ENCODE measurements around the gene SOX14. TPM values are rescaled to one million over a fixed set of nuclear protein-coding genes. Genes with fewer than 3 reads are reported as not detected.

The SOX14 gene
- 10 to 100 TPM in 1 of 8 experiments, 1 to 10 TPM in 3, under 1 TPM in 3, not detected in 1; 0.36 to 14.4 (median 5.6) TPM for total RNA-seq

GRCh38 chr3:137764001-137764433, at the start of gene SOX14:
TSS of gene SOX14 (plus strand) at chr3:137764315. CDS start at chr3:137764785, 470 bp downstream.
- in situ Hi-C loops (cut with MboI; ENCODE audit: low pct_unique_long_range_greater_than_20kb in 2 of 9, low sequenced_read_pairs in 9 of 9, unreplicated experiment in 9 of 9): no loop called here
- Histone ChIP-seq H3K27ac (peak within 1 kb of the TSS in 1 of 2 donors; percentile 13), H3K4me3 (peak within 1 kb of the TSS; percentile 8 to 22 (median 19)), H3K4me1 (replicated peaks in 1 of 2) (peaks cover 8 to 43% of the 10 kb centered on the region in 2 donors)
- 0 to 8% (median 0%) methylated on average over 1 to 17 of the region's 30 CpGs; no CpG with 5 or more reads in 4 of the 10 experiments for WGBS, 10 experiments
- ATAC-seq (replicated peaks in 6 of 8): peak in 6 of 8 experiments; percentile 16 to 74 (median 61)

GRCh38 chr3:137714551-137714950, 49.6 kb upstream of the SOX14 start:
- in situ Hi-C loops (cut with MboI; ENCODE audit: low pct_unique_long_range_greater_than_20kb in 2 of 9, low sequenced_read_pairs in 9 of 9, unreplicated experiment in 9 of 9): loop anchor here in 3 of 9 experiments (25.0 kb wide), 1 partner anchor 223 kb away; no protein-coding TSS in a partner anchor
- H3K4me1 ChIP-seq (replicated peaks in 1 of 2): no peaks in the 10 kb centered on the region
- no peak for ATAC-seq (replicated peaks in 6 of 8)
- no peak overlapping the region for H3K4me3 ChIP-seq
- no peak overlapping the region for H3K27ac ChIP-seq
- 43 to 100% (median 85%) methylated on average over 2 to 8 of the region's 25 CpGs; no CpG with 5 or more reads in 6 of the 10 experiments for WGBS, 10 experiments

DNA sequence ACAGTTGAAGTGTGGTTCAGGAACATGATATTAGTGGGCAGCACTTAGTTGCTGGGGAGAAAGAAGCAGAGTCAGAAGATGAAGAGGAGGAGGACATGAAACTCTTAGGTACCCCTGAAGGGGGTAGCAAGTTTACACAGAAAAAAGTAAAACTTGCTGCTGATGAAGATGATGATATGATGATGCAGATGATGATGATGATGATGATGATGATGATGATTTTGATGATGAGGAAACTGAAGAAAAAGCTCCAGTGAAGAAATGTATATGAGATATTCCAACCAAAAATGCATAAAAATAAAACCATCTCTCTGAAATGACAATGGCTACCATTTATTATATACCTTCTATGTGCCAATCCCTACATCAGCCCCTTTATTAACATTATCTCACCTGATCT, 39.9 kb upstream of the SOX14 start:
- ATAC-seq (replicated peaks in 6 of 8): no peak
- no peaks in the 10 kb centered on the region for H3K4me1 ChIP-seq (replicated peaks in 1 of 2)
- H3K27ac ChIP-seq: no peak overlapping the region
- in situ Hi-C loops (cut with MboI; ENCODE audit: low pct_unique_long_range_greater_than_20kb in 2 of 9, low sequenced_read_pairs in 9 of 9, unreplicated experiment in 9 of 9): loop anchor here in 3 of 9 experiments (25.0 kb wide), 1 partner anchor 213 kb away; no protein-coding TSS in a partner anchor
- H3K4me3 ChIP-seq: no peak overlapping the region

DNA sequence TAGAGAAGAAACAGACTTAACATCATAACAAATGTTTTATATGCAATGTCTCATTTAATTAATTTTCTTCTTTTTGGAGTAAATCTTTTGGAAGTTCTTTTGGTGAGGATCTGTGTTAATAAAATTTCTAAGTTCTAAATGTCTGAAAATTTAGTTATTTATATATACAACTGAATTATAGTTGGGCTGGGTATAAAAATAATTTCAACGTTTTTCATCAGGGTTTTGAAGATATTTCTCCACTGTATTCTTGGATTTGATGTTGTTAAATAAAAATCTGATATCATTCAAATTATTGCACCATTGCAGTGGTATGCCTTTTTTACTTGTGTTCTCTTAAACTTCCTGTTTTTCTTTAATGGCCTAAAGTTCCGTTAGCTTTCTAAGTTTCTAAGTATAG, 26.9 kb upstream of the SOX14 start:
- Histone ChIP-seq H3K27ac (no peak overlapping the region), H3K4me1 (replicated peaks in 1 of 2) (no peaks in the 10 kb centered on the region), H3K4me3 (no peak overlapping the region)
- no peak for ATAC-seq (replicated peaks in 6 of 8)
- 0 to 94% (median 55%) methylated on average over 1 to 2 of the region's 2 CpGs for WGBS, 10 experiments
- in situ Hi-C loops (cut with MboI; ENCODE audit: low pct_unique_long_range_greater_than_20kb in 2 of 9, low sequenced_read_pairs in 9 of 9, unreplicated experiment in 9 of 9): no loop called here

DNA sequence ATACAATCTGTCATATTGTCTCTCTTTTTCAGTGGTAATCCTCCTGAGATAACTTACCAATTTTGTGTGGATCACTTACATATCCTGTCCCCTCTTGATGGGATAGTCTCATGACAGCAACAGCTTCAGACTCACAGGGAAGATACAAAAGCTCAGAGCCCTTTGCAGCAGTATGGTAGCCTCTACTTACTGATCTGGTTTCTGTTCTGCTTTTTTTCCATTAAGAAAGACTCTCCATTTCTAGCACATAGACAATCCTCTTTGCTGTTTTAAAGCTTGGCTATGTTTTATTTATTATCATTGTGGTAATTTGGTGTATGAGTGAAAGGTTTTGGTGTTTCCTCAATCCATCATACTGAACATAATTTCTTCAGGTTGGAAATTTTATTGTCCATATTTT, 25.4 kb upstream of the SOX14 start:
- no peak overlapping the region for H3K27ac ChIP-seq
- ATAC-seq (replicated peaks in 6 of 8): no peak
- in situ Hi-C loops (cut with MboI; ENCODE audit: low pct_unique_long_range_greater_than_20kb in 2 of 9, low sequenced_read_pairs in 9 of 9, unreplicated experiment in 9 of 9): no loop called here
- H3K4me3 ChIP-seq: no peak overlapping the region
- no peaks in the 10 kb centered on the region for H3K4me1 ChIP-seq (replicated peaks in 1 of 2)

GRCh38 chr3:137743608-137744007, 20.5 kb upstream of the SOX14 start:
- 0 to 82% (median 56%) methylated on average over 1 to 2 of the region's 2 CpGs; no CpG with 5 or more reads in 2 of the 10 experiments for WGBS, 10 experiments
- Histone ChIP-seq H3K4me3 (no peak overlapping the region), H3K27ac (no peak overlapping the region), H3K4me1 (replicated peaks in 1 of 2) (no peaks in the 10 kb centered on the region)
- ATAC-seq (replicated peaks in 6 of 8): peak in 2 of 8 experiments; percentile 51 to 79
- in situ Hi-C loops (cut with MboI; ENCODE audit: low pct_unique_long_range_greater_than_20kb in 2 of 9, low sequenced_read_pairs in 9 of 9, unreplicated experiment in 9 of 9): no loop called here

DNA sequence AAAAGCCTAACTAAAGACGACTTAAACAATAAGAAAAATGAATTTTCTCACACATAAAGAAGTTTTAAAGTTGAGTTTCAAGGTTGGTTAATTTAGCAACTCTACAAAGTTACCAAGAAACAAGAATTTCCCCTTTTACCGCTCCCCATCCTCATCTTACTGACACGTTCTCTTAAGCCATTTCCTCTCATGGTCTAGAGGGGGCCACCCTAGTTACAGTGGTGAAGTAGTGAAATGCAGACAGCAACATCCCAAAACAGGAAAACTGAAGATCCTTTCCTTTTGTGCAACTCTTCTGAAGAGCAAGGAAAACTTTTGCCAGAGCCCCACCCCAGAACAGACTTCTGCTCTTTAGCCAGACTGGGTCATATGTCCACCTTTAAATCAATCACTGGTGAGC, 17.3 kb upstream of the SOX14 start:
- no peak overlapping the region for H3K27ac ChIP-seq
- no peaks in the 10 kb centered on the region for H3K4me1 ChIP-seq (replicated peaks in 1 of 2)
- 8 to 61% (median 27%) methylated on average over 2 to 3 of the region's 3 CpGs; no CpG with 5 or more reads in 2 of the 10 experiments for WGBS, 10 experiments
- H3K4me3 ChIP-seq: no peak overlapping the region
- ATAC-seq (replicated peaks in 6 of 8): no peak
- in situ Hi-C loops (cut with MboI; ENCODE audit: low pct_unique_long_range_greater_than_20kb in 2 of 9, low sequenced_read_pairs in 9 of 9, unreplicated experiment in 9 of 9): no loop called here

- H3K4me3 ChIP-seq: no peak overlapping the region
- WGBS, 10 experiments: 0 to 93% (median 73%) methylated on average over 2 to 6 of the region's 8 CpGs; no CpG with 5 or more reads in 3 of the 10 experiments
- in situ Hi-C loops (cut with MboI; ENCODE audit: low pct_unique_long_range_greater_than_20kb in 2 of 9, low sequenced_read_pairs in 9 of 9, unreplicated experiment in 9 of 9): no loop called here
Measured at GRCh38 chr3:137759505-137759904, 4.6 kb upstream of the SOX14 start.

GRCh38 chr3:137760341-137761098, 3.6 kb upstream of the SOX14 start:
- no peak for ATAC-seq (replicated peaks in 6 of 8)
- Histone ChIP-seq H3K4me3 (no peak overlapping the region), H3K4me1 (replicated peaks in 1 of 2) (peaks cover 0 to 28% of the 10 kb centered on the region in 2 donors), H3K27ac (no peak overlapping the region)
- WGBS, 10 experiments: 0 to 22% (median 12%) methylated on average over 2 to 14 of the region's 28 CpGs; no CpG with 5 or more reads in 2 of the 10 experiments
- in situ Hi-C loops (cut with MboI; ENCODE audit: low pct_unique_long_range_greater_than_20kb in 2 of 9, low sequenced_read_pairs in 9 of 9, unreplicated experiment in 9 of 9): no loop called here

More at GRCh38 chr3:137759505-137759904, 4.6 kb upstream of the SOX14 start:
- ATAC-seq (replicated peaks in 6 of 8): no peak
- Histone ChIP-seq H3K4me1 (replicated peaks in 1 of 2) (peaks cover 0 to 23% of the 10 kb centered on the region in 2 donors), H3K27ac (no peak overlapping the region)

- no peak for ATAC-seq (replicated peaks in 6 of 8)
- Histone ChIP-seq H3K4me3 (no peak overlapping the region), H3K4me1 (replicated peaks in 1 of 2) (peaks cover 0 to 28% of the 10 kb centered on the region in 2 donors), H3K27ac (no peak overlapping the region)
- in situ Hi-C loops (cut with MboI; ENCODE audit: low pct_unique_long_range_greater_than_20kb in 2 of 9, low sequenced_read_pairs in 9 of 9, unreplicated experiment in 9 of 9): no loop called here
- WGBS, 10 experiments: 0 to 22% (median 8%) methylated on average over 4 to 8 of the region's 24 CpGs; no CpG with 5 or more reads in 6 of the 10 experiments
Measured at GRCh38 chr3:137761099-137761562, 3.0 kb upstream of the SOX14 start.

DNA sequence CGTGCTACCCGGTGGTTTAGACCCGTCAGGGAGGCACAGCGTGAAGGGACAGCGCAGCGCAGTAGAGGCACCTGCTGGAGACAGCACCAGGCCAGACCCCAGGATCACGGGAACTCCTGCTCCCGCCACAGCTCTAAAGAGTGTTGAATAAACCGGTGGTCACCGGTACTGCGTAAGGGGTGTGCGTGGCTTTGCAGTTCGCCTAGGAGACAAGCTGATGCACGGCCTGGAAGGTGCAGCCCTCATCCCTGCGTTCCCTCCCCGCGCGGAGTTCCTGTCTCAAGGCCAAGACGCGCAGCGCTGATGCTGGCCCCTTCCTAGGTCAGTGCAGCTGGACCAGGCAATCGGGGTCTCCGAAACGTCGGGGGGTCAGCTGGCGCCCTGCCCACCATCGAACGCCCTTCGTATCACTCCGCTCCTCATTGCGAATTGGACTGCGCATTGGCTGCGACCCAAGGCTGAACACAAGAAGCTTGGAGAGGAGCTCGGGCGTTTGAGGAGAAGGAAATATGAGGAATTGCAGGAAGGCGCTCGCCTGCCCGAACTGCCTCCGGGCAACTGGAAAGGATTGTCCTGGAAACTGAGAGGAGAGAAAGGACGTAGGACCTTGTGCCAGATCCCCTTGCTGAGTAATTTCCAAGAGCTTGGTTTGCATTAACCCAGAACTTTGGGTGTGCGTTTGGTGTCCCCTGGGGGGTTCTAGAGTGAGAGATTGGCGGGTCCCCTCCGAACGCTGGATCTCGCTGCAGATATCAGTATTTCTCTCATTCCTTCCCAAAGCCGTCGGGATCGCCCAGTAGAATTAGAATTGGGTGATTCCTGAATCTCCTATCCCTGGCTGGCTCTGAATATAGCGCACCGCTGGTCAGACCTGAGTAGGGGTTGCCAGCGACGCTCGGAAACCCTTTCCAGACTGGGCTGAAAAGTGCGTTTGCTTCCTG, 2.3 kb upstream of the SOX14 start:
- WGBS, 10 experiments: 0 to 18% (median 8%) methylated on average over 3 to 27 of the region's 54 CpGs; no CpG with 5 or more reads in 3 of the 10 experiments
- Histone ChIP-seq H3K27ac (no peak overlapping the region), H3K4me3 (no peak overlapping the region), H3K4me1 (replicated peaks in 1 of 2) (peaks cover 0 to 28% of the 10 kb centered on the region in 2 donors)
- peak in 5 of 8 experiments; percentile 8 to 68 (median 41) for ATAC-seq (replicated peaks in 6 of 8)
- in situ Hi-C loops (cut with MboI; ENCODE audit: low pct_unique_long_range_greater_than_20kb in 2 of 9, low sequenced_read_pairs in 9 of 9, unreplicated experiment in 9 of 9): no loop called here

GRCh38 chr3:137762674-137763593, 1.2 kb upstream of the SOX14 start:
- in situ Hi-C loops (cut with MboI; ENCODE audit: low pct_unique_long_range_greater_than_20kb in 2 of 9, low sequenced_read_pairs in 9 of 9, unreplicated experiment in 9 of 9): no loop called here
- H3K27ac ChIP-seq: no peak overlapping the region
- peaks cover under 1 to 32% of the 10 kb centered on the region in 2 donors for H3K4me1 ChIP-seq (replicated peaks in 1 of 2)
- WGBS, 10 experiments: 0 to 15% (median 4%) methylated on average over 4 to 30 of the region's 34 CpGs
- ATAC-seq (replicated peaks in 6 of 8): no peak
- peak overlapping the region in 3 of 5 donors; percentile 19 to 22 (median 21) for H3K4me3 ChIP-seq

Measured in motor neuron (in vitro differentiated cells).